Right ventricle myocardium superior (tissue), 1 donor: ENCODE measurements around the gene PCDH1. TPM values are rescaled to one million over a fixed set of nuclear protein-coding genes. Genes with fewer than 3 reads are reported as not detected.
A peak's percentile ranks its signal among the peaks of the same experiment; 100 is the strongest.
"Not testable (repeated sequence)": the region's sequence is repeated elsewhere in the genome, so short reads cannot be mapped to it uniquely, and the experiment has no call there.

Experiments
- ATAC-seq: fragments of 200-7000 bp; cut with Tn5 transposase; one replicate; pipeline ENCODE4 v1.9.1; 2020; ENCODE audit warnings: mild to moderate bottlenecking; ENCODE audit not compliant: poor library complexity
- DNase-seq: peaks from one replicate; pipeline ENCODE4 v3.0.0-alpha.2; 2020
- intact Hi-C: fragments of 100-400 bp; cut with DNase I; formaldehyde crosslinking; loops from one replicate; pipeline ENCODE4 v1.11.2; 2022
- long read RNA-seq: library from polyadenylated mRNA; unstranded; transcript quantifications from one replicate; pipeline ENCODE4 v2.0.0, GENCODE V29; 2021
- total RNA-seq: library from RNA; stranded (reverse); fragmentation: NEBNext Ultra II Directional; extraction: Animal tissue kit (Norgen Biotek cat#: 25700); gene quantifications from one replicate; pipeline ENCODE4 v1.2.1, GENCODE V29; 2021
- donor health status: DM: no; HTN: yes; CAD: no; lungs with severe emphysema.

Gene PCDH1
- 15.8 TPM for total RNA-seq
- long read RNA-seq, transcript PCDH1-203 (3 exons, 3,827 nt): major isoform, 10 of 23 reads
- long read RNA-seq, partial matches to known transcripts: 1 of 23 reads
- long read RNA-seq, other reads (novel, unspliced or antisense): 12 of 23 reads

DNA sequence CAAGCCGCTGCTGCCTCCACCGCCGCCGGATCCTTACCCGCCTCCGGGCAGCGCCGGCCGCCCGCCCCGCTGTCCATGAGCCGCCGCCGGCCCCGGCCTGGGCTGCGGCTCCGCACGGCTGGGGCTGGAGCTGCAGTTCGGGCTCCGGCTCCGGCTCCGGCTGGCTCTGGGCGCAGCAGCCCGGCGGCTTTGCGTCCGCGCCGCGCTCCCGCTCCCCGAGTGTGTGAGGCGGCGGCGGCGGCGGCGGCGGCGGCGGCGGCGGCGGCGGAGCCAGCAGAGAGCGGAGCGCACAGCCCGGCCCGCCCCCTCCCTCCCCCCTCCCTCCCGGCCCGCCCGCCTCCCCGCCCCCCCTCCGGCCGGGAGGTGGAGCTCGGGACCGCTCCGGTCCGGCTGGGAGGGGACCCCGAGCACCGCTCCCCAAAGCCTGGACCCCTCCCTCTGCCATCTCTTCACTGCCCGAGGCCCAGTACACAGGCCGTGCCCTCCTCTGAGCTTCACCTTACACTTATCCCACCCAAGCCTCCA lies at the start of gene PCDH1:
PCDH1 (minus strand) TSS at position 225 of the 525 bp plus-strand sequence; CDS start at position 77, 148 bp downstream.
- intact Hi-C loops: loop anchor here (2.0 to 5.0 kb wide), 2 partner anchors 66 to 175 kb away; no protein-coding TSS in a partner anchor
- DNase-seq (peak; percentile 60), ATAC-seq (peak; percentile 71)

DNA sequence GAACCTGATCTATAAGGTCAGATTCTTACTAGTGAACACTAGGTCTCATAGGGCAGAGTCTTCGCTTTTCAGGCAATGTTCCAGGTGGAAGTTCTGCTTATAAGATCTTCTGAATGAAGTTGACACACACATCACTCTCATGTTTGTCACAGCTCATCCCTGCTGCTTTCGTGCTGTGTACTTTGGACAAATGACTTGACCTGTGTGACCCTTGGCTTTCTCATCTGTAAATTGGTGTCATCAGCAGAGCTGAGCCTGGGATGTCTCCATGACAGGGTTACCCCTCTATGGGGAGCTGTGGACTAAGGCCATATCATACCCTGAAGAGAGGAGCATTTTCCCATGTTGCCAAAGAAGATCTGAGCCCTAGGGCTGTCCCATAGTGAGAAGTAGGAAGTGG lies 48.2 kb upstream of the PCDH1 start:
- intact Hi-C loops: no loop called here
- ATAC-seq (no peak), DNase-seq (no peak)

- DNase-seq: peak; percentile 98
- intact Hi-C loops: loop anchor here (5.0 kb wide), 1 partner anchor 34 kb away; the partner anchor contains the start of gene PCDH12
- ATAC-seq: peak; percentile 99
Measured at GRCh38 chr5:141923448-141924313, 45.5 kb upstream of the PCDH1 start, which contains the start of gene DELE1. Gene DELE1 (plus strand): TSS chr5:141923871. CDS start chr5:141923942, 71 bp downstream.

DNA sequence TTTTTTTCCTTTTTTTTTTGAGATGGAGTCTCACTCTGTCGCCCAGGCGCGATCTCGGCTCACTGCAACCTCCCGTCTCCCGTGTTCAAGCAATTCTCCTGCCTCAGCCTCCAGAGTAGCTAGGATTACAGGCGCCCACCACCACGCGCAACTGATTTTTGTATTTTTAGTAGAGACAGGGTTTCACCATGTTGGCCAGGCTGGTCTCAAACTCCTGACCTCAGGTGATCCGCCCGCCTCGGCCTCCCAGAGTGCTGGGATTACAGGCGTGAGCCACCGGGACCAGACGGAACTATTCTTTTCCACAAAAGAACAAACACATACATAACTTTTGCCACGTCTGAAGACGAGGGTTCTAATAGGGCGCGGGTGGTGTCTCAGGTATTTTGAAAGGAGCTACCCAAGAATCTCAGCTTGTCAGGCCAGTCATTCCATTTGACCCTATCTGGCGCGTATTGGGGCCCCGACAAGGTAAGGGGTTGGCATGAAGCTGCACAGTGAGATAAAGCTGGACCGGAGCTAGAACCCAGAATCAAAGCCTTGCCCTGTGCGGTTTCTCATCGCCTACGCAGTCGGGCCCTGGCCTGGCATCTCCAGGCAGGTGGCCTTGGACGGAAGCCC lies 44.7 kb upstream of the PCDH1 start:
- intact Hi-C loops: loop anchor here (5.0 kb wide), 1 partner anchor 34 kb away; the partner anchor contains the start of gene PCDH12
- ATAC-seq: peak; percentile 16
- DNase-seq: not testable (repeated sequence)

GRCh38 chr5:141920771-141921170 lies 42.6 kb upstream of the PCDH1 start:
- intact Hi-C loops: loop anchor here (5.0 kb wide), 1 partner anchor 37 kb away; the partner anchor contains the start of gene PCDH12
- DNase-seq (no peak), ATAC-seq (no peak)

- no peak for ATAC-seq
- intact Hi-C loops: loop anchor here (5.0 kb wide), 1 partner anchor 38 kb away; the partner anchor contains the start of gene PCDH12
- DNase-seq: no peak
Measured at GRCh38 chr5:141919218-141920119, 41.3 kb upstream of the PCDH1 start.

DNA sequence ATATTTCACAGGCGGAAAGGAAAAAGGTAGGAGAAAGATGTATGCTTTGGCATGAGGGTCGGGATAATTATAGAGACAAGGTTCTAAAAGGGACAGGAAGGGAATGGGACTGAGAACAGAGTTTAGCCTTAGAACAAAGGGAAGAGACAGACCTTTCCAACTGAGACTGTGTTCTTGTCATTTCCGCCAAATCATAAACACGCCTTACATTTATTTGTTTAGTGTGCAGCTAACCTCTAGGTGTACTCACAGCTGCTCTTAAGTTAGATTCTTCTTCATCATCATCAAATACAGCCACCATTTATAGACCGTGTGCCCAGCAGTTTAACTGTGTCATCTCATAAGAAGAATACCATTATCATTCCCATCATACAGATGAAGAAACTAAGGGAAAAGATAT lies 39.5 kb upstream of the PCDH1 start:
- intact Hi-C loops: no loop called here

DNA sequence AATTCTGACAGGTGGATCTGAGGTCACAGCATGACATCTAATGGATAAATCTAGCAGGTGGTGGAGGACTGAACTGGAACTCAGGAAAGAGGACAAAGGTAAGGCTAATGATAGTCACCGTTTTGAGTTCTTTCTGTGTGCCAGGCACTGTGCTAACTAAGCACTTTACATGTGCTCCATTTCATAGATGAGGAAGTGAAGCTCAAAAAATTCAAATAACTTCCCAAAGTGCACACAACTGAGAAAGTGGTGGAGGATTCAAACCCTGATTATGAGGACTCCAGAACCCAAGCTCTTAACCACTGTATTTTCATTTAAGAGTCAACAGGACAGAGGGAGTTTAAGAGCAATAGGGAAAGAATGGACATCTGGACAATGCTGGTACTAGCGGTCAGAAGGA lies 38.3 kb upstream of the PCDH1 start:
- no peak for DNase-seq
- intact Hi-C loops: no loop called here
- no peak for ATAC-seq

More for the DNA sequence above, 39.5 kb upstream of the PCDH1 start:
- DNase-seq: no peak
- ATAC-seq: no peak

DNA sequence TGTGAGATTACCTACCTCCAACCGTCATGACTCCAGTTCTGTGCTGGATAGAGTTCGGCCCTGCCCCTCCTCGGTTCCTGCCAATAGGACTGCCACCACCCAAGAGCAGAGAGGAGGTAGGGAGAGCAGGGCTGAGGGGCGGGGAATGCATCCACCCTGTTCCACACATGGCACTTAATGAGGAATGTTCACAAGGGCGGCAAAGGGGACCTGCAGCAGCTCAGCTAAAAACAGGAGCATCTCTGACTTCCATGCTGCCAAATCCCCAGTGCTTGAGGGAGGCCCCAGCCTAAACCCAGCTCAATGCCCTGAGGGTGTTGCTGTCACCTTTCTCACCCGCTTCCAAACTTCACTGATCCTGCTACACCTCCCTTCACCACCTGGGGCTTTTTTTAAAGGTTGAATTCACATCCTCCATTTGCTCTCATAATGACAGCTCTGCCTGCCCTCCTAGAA lies 37.7 kb upstream of the PCDH1 start:
- intact Hi-C loops: no loop called here
- DNase-seq (no peak), ATAC-seq (peak; percentile 82)

DNA sequence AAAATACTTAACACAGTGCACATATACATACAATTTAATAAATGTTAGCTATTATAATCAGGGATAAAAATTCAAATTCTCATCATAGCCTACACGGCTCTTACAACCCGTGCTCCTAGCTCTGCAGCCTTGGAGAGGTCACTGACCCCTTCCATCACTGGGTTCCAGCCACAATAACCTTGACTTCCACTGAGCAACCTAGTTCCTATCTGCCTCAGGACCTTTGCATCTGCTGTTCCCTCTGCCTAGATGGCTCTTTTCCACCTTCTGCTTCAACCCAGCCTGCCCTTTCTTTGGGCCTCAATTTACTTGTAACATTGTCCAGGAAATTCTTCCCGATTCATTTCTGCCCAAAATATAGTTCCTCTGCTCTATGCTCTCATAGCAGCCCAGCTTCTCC lies 36.6 kb upstream of the PCDH1 start:
- ATAC-seq: no peak
- intact Hi-C loops: no loop called here
- DNase-seq: no peak

DNA sequence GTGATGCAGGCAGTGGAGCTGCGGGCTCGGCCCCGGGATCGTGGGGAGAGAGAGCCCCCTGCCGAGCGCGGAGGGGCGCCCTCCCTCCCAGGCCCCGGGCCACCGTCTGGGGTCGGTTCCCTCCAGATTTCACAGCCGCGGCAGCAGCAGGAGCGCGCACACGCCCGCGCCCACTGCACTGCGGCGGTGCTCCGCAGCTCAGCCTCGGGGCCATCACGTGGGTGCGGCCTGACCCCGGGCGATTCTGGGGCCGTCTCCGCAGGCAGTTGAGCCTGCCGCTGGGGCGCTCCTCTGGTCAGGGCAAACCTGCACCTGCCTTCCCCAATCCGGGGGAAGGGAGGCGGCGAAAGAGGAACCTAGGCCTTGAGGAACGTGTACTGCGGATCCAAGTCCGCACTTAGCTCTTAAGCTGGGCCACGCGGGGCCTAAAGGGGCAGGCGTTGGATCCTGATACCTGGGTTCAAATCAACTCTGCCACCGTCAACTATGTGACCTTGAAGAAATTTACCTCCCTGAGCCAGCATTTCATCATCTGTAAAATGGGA lies 36.1 kb upstream of the PCDH1 start:
- ATAC-seq: peak; percentile 81

GRCh38 chr5:141913560-141914198 lies 35.5 kb upstream of the PCDH1 start:
- no peak for ATAC-seq
- no peak for DNase-seq
- intact Hi-C loops: no loop called here

More for the DNA sequence above, 36.1 kb upstream of the PCDH1 start:
- DNase-seq: peak; percentile 73
- intact Hi-C loops: no loop called here

GRCh38 chr5:141910271-141910673 lies 32.1 kb upstream of the PCDH1 start:
- intact Hi-C loops: no loop called here
- ATAC-seq: no peak
- DNase-seq: no peak

GRCh38 chr5:141909212-141909611 lies 31.0 kb upstream of the PCDH1 start:
- intact Hi-C loops: no loop called here
- ATAC-seq (no peak), DNase-seq (no peak)

DNA sequence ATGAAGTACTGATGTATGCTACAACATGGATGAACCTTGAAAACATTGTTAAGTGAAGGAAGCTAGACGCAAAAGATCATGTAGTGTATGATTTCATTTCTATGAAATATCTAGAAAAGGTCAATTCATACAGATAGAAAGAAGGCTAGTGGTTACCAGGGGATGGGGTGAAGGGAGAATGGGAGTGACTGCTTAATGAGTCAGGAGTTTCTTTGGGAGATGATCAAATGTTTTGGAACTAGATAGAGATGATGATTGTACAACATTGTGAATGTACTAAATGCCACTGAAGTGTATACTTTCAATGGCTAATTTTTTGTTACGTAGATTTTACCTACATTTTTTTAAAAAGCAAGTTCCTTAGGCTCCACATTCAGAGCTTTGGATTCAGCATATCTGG lies 30.6 kb upstream of the PCDH1 start:
- DNase-seq (no peak), ATAC-seq (no peak)
- intact Hi-C loops: no loop called here

DNA sequence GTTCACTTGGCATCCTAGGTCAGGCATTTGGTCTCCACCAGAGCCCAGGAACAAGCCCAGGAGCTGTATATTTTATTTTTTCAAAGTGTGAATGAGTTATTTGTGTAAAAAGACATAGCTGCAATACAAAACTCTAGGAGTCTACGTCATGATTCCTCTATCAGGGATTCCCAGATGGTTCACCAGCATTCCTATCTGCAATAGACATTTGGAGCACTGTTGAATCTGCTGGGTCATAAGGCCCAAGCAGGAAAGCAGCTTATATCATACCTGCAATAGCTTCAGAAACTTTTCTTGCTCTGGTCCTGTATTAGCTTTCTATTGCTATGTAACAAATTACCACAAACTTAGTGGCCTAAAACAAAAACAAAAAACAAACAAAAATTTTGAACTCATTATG lies 28.8 kb upstream of the PCDH1 start:
- DNase-seq (no peak), ATAC-seq (no peak)
- intact Hi-C loops: no loop called here

DNA sequence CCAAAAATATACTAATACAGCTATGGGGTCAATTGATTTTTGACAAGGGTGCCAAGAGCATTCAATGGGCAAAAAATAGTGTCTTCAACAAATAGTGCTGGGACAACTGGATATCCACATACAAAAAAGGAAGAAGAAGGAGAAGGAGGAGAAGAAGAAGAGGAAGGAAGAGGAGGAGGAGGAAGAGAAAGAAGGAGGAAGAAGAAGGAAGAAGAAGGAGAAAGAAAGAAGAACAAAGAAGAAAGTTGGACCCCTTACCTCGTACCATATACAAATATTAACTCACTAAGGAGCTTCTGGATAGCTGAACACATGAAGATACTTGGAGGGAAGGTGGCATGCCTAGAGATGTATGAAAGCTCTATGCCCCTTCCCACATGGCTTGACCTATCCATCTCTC lies 28.3 kb upstream of the PCDH1 start:
- intact Hi-C loops: no loop called here
- DNase-seq (no peak), ATAC-seq (no peak)
